ENCODE measurements around the gene SAMD4B. TPM values are rescaled to one million over a fixed set of nuclear protein-coding genes. Genes with fewer than 3 reads are reported as not detected.
A peak's percentile ranks its signal among the peaks of the same experiment; 100 is the strongest.

SAMD4B gene
- total and polyA plus RNA-seq, 2 of the 8 experiments (the other 6 are each of a cell fraction or from before 2014, with no cell fraction given), result 137 to 158 TPM

GRCh38 chr19:39403331-39404312, 61.4 kb downstream of the SAMD4B start:
- no peak overlapping the region for H2AFZ ChIP-seq (ENCODE audit: low read length)
- H2BK15ac ChIP-seq (ENCODE audit: low read length), result peak overlapping the region; percentile 81
- peak overlapping the region; percentile 96 for H4K8ac ChIP-seq (ENCODE audit: extremely low read depth, insufficient read depth, low read length)
- peak overlapping the region; percentile 68 to 81 (median 76) for H3K9ac ChIP-seq (replicated peaks in 1 of 4; ENCODE audit: extremely low read depth in 1 of 4, low read depth in 3 of 4, low read length in 3 of 4)
- H3K18ac ChIP-seq (ENCODE audit: extremely low read depth, low read length), result peak overlapping the region; percentile 95
- ChIA-PET POLR2A (ENCODE audit: partially characterized antibody) (interaction anchor here (0.6 to 14.3 kb wide), 12 partner anchors 8 to 884 kb away, joined by 3 to 234 read pairs (median 4); partner anchors contain the start of genes MED29, PAF1, PLEKHG2 and RPS16), CTCF (ENCODE audit: partially characterized antibody) (interaction anchor here (0.6 kb wide), 1 partner anchor 55 kb away, joined by 3 read pairs; no protein-coding TSS in a partner anchor)
- H3K79me1 ChIP-seq (ENCODE audit: low read depth, low read length), result no peaks in the 10 kb centered on the region
- H3K4me3 ChIP-seq (ENCODE audit: extremely low read depth in 1 of 4, insufficient read depth in 2 of 4, low read depth in 3 of 4, low read length in 4 of 4), result peak overlapping the region; percentile 35 to 75 (median 57)
- peak overlapping the region; percentile 98 for H4K91ac ChIP-seq (replicated peaks; ENCODE audit: insufficient read length, low read length)
- peak overlapping the region; percentile 28 for H2BK120ac ChIP-seq (replicated peaks; ENCODE audit: low read depth, low read length)
- H2BK5ac ChIP-seq (ENCODE audit: low read depth, low read length), result peak overlapping the region; percentile 97
- H3K4ac ChIP-seq (replicated peaks; ENCODE audit: insufficient read length, low read depth, low read length), result peak overlapping the region; percentile 74
- H4K5ac ChIP-seq (ENCODE audit: insufficient read length, low read depth, low read length), result peak overlapping the region; percentile 92
- 0 out of 2 replicates have a peak overlapping the region, but pooled peaks have one; percentile 16 for H2AK5ac ChIP-seq (ENCODE audit: low read depth, low read length)
- peak overlapping the region; percentile 63 to 95 for H3K4me2 ChIP-seq (ENCODE audit: insufficient read depth in 1 of 2, low read depth in 2 of 2, low read length in 2 of 2)
- H3K27me3 ChIP-seq (replicated peaks in 1 of 4; ENCODE audit: control insufficient read depth in 3 of 4, extremely low read depth in 1 of 4, insufficient read depth in 3 of 4, low read length in 3 of 4), result no peaks in the 10 kb centered on the region
- FAIRE-seq, result no peak
- peaks cover 0 to 38% (median 24%) of the 10 kb centered on the region in 4 experiments; a peak in 6 of 7 replicates for H3K4me1 ChIP-seq (replicated peaks in 1 of 4; ENCODE audit: control insufficient read depth in 3 of 4, insufficient read depth in 4 of 4, low read length in 3 of 4)
- no peaks in the 10 kb centered on the region for H3K9me3 ChIP-seq (ENCODE audit: insufficient read depth in 2 of 2, low read depth in 1 of 2, low read length in 1 of 2)
- no peak overlapping the region for H3K14ac ChIP-seq (ENCODE audit: insufficient read length)
- no peak overlapping the region for H3K23ac ChIP-seq (ENCODE audit: insufficient read length)
- H4K20me1 ChIP-seq (replicated peaks in 1 of 2; ENCODE audit: control insufficient read depth in 1 of 2, insufficient read depth in 2 of 2, low read length in 2 of 2), result peaks cover 0 to 5% of the 10 kb centered on the region in 2 experiments
- peaks cover 0 to 16% of the 10 kb centered on the region in 2 experiments; a peak in 1 of 4 replicates for H3K79me2 ChIP-seq (ENCODE audit: control insufficient read depth in 1 of 2, insufficient read depth in 2 of 2, low read length in 2 of 2)
- WGBS, 2 experiments (ENCODE audit: extremely low coverage in 1 of 2, insufficient coverage in 1 of 2, insufficient read length in 1 of 2, insufficient replicate concordance in 2 of 2, low coverage in 1 of 2, low lambda C conversion rate in 2 of 2, missing lambda C conversion rate in 1 of 2), result 4% methylated on average over 24 of the region's 43 CpGs; no CpG with 5 or more reads in 1 of the 2 experiments
- peak overlapping the region; percentile 87 for H2BK12ac ChIP-seq (ENCODE audit: low read depth, low read length)
- peak; percentile 78 to 80 for DNase-seq (ENCODE audit: low read depth in 1 of 2, low spot score in 2 of 2)
- peaks cover 0 to 5% (median 0%) of the 10 kb centered on the region in 4 experiments; a peak in 2 of 8 replicates for H3K36me3 ChIP-seq (ENCODE audit: control insufficient read depth in 2 of 4, insufficient read depth in 4 of 4, low read length in 3 of 4)
- H3K23me2 ChIP-seq (ENCODE audit: low read depth, low read length), result peaks cover 19% of the 10 kb centered on the region; the same call in 1 of the 2 replicates
- peak overlapping the region; percentile 97 for H3K27ac ChIP-seq (ENCODE audit: low read depth, low read length)
- no peak overlapping the region for H2BK20ac ChIP-seq (ENCODE audit: low read length)
- H3K56ac ChIP-seq (replicated peaks; ENCODE audit: insufficient read length, low read depth, low read length), result peak overlapping the region; percentile 89
- TF ChIP-seq TCF12 (IDR thresholded peaks at IDR 0.05; ENCODE audit: low read depth, low read length), result 0 out of 2 replicates have a peak, but pooled peaks have one; percentile 38
- TF ChIP-seq POLR2A (IDR thresholded peaks at IDR 0.05; ENCODE audit: control extremely low read depth in 1 of 2, low read depth in 2 of 2, low read length in 2 of 2), result peak in 1 of 2 experiments; percentile 94; a peak in 2 of 3 replicates
- TF ChIP-seq TBP (IDR thresholded peaks at IDR 0.05; ENCODE audit: low read depth, low read length), result peak; percentile 64
- TF ChIP-seq JUND (IDR thresholded peaks at IDR 0.05; ENCODE audit: low read length), result peak; percentile 74
- peak; percentile 46; the same call in 1 of the 2 replicates for TF ChIP-seq PHF8 (conservative IDR thresholded peaks at IDR 0.05; ENCODE audit: low read depth, low read length)
- TF ChIP-seq SP1 (IDR thresholded peaks at IDR 0.05; ENCODE audit: low read depth, low read length), result peak; percentile 87
- TF ChIP-seq TAF7 (optimal IDR thresholded peaks at IDR 0.05; ENCODE audit: borderline replicate concordance, low read depth, low read length), result peak; percentile 48
- TF ChIP-seq KDM1A (IDR thresholded peaks at IDR 0.05; ENCODE audit: borderline replicate concordance, low read length), result 0 out of 2 replicates have a peak, but pooled peaks have one; percentile 15
- TF ChIP-seq SP2 (IDR thresholded peaks at IDR 0.05; ENCODE audit: low read length), result no peak
- peak in 1 of 2 experiments; percentile 69; a peak in 1 of 3 replicates for TF ChIP-seq EP300 (IDR thresholded peaks at IDR 0.05; ENCODE audit: borderline replicate concordance in 1 of 2, low read depth in 2 of 2, low read length in 2 of 2)
- TF ChIP-seq ASH2L (IDR thresholded peaks at IDR 0.05; ENCODE audit: low read length), result peak; percentile 24

Data from H1 (cell line).